Measurements from ENCODE around the gene SLC2A13. TPM values are rescaled to one million over a fixed set of nuclear protein-coding genes. Genes with fewer than 3 reads are reported as not detected.
"Not testable (repeated sequence)": the region's sequence is repeated elsewhere in the genome, so short reads cannot be mapped to it uniquely, and the experiment has no call there.

SLC2A13 gene
- total RNA-seq, 1 donor from 2014 or later: 5.2 TPM

DNA sequence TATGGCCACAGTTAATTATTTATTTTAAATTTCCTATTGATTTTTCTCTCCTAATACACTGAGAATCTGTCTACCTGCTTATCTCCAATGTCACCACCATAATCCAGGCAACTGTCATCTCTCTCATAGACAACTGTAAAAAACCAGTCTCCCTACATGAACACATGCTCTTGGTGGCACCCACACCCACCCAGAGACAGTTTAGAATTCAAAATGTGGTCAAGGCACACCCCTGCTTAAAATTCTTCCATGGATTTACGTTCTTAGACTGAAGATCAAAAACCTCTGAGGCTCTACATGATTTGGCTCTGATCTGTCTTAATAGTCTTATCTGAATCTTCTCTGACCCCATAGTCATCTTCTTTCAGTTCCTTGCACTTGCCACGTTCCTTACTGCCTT lies 245.2 kb downstream of the SLC2A13 start:
- H3K4me1 Mint-ChIP-seq (ENCODE audit: low read depth, unreplicated experiment): no peaks in the 10 kb centered on the region
- no peak for DNase-seq
- no peaks in the 10 kb centered on the region for H3K27me3 Mint-ChIP-seq (ENCODE audit: unreplicated experiment)
- H3K9me3 Mint-ChIP-seq (ENCODE audit: unreplicated experiment): peaks cover 1% of the 10 kb centered on the region
- no peaks in the 10 kb centered on the region for H3K36me3 Mint-ChIP-seq (ENCODE audit: unreplicated experiment)
- TF ChIP-seq, protein P1, sequence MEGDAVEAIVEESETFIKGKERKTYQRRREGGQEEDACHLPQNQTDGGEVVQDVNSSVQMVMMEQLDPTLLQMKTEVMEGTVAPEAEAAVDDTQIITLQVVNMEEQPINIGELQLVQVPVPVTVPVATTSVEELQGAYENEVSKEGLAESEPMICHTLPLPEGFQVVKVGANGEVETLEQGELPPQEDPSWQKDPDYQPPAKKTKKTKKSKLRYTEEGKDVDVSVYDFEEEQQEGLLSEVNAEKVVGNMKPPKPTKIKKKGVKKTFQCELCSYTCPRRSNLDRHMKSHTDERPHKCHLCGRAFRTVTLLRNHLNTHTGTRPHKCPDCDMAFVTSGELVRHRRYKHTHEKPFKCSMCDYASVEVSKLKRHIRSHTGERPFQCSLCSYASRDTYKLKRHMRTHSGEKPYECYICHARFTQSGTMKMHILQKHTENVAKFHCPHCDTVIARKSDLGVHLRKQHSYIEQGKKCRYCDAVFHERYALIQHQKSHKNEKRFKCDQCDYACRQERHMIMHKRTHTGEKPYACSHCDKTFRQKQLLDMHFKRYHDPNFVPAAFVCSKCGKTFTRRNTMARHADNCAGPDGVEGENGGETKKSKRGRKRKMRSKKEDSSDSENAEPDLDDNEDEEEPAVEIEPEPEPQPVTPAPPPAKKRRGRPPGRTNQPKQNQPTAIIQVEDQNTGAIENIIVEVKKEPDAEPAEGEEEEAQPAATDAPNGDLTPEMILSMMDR (IDR thresholded peaks at IDR 0.05; ENCODE audit: partially characterized antibody, unreplicated experiment): no peak
- no peak overlapping the region for H3K4me3 Mint-ChIP-seq (ENCODE audit: unreplicated experiment)
- H3K27ac Mint-ChIP-seq (ENCODE audit: unreplicated experiment): no peak overlapping the region

DNA sequence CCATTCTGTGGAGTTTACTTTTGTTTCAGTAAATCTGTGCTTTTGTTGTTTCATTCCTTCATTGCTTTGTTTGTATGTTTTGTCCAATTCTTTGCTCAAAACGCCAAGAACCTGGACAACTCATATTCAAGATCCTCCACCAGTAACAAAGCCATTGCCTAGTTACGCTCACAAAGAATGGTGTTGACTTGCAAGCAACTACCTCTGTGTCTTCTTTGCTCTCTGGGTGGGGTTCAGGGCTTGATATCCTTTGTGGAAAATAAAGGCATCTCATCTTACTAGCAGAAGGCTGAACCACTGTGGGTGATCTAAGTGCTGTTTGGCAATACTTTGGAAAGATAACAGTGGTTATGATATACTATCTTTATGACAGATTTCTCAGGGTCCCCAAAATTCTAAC lies 252.9 kb downstream of the SLC2A13 start:
- peaks cover 2% of the 10 kb centered on the region for H3K9me3 Mint-ChIP-seq (ENCODE audit: unreplicated experiment)
- H3K27me3 Mint-ChIP-seq (ENCODE audit: unreplicated experiment): no peaks in the 10 kb centered on the region
- H3K4me1 Mint-ChIP-seq (ENCODE audit: low read depth, unreplicated experiment): peaks cover 6% of the 10 kb centered on the region
- no peak overlapping the region for H3K4me3 Mint-ChIP-seq (ENCODE audit: unreplicated experiment)
- H3K36me3 Mint-ChIP-seq (ENCODE audit: unreplicated experiment): no peaks in the 10 kb centered on the region
- H3K27ac Mint-ChIP-seq (ENCODE audit: unreplicated experiment): no peak overlapping the region
- no peak for DNase-seq
- TF ChIP-seq, protein P1 (IDR thresholded peaks at IDR 0.05; ENCODE audit: partially characterized antibody, unreplicated experiment): no peak

DNA sequence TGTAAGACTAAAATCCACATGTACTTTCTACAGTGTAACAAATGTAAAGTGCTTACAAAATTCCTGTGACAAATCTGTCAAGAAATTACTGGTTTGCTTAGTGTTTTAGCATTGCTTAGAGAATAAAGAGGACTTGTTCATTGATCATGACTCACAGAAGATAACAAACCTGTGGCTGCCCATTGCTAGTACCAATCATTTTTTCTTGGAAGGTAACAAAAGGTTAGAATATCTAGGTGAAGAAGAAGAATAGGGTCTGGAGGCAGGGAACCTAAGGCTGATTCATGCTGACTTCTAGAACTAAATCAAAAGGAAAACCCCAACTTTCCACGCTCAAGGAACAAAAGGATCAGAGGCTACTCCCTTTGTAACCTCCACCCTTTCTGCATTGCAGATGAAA lies 253.5 kb downstream of the SLC2A13 start:
- Mint-ChIP-seq H3K36me3 (ENCODE audit: unreplicated experiment) (no peaks in the 10 kb centered on the region), H3K4me3 (ENCODE audit: unreplicated experiment) (no peak overlapping the region), H3K27ac (ENCODE audit: unreplicated experiment) (no peak overlapping the region), H3K4me1 (ENCODE audit: low read depth, unreplicated experiment) (peaks cover 6% of the 10 kb centered on the region), H3K9me3 (ENCODE audit: unreplicated experiment) (peaks cover 2% of the 10 kb centered on the region), H3K27me3 (ENCODE audit: unreplicated experiment) (peaks cover 1% of the 10 kb centered on the region)
- TF ChIP-seq, protein P1 (IDR thresholded peaks at IDR 0.05; ENCODE audit: partially characterized antibody, unreplicated experiment): no peak
- no peak for DNase-seq

DNA sequence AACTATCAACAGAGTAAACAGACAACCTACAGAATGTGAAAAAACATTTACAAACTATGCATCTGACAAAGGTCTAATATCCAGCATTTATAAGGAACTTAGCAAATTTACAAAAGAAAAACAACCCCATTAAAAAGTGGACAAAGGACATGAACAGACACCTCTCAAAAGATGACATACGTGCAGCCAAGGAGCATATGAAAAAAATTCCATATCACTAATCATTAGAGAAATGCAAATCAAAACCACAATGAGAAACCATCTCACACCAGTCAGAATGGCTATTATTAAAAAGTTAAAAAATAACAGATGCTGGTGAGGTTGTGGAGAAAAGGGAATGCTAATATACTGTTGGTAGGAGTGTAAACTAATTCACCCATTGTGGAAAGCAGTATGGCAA lies 257.7 kb downstream of the SLC2A13 start:
- not testable (repeated sequence) for DNase-seq; H3K27me3 Mint-ChIP-seq (ENCODE audit: unreplicated experiment); H3K4me1 Mint-ChIP-seq (ENCODE audit: low read depth, unreplicated experiment); H3K4me3 Mint-ChIP-seq (ENCODE audit: unreplicated experiment); H3K36me3 Mint-ChIP-seq (ENCODE audit: unreplicated experiment); H3K9me3 Mint-ChIP-seq (ENCODE audit: unreplicated experiment); H3K27ac Mint-ChIP-seq (ENCODE audit: unreplicated experiment)

DNA sequence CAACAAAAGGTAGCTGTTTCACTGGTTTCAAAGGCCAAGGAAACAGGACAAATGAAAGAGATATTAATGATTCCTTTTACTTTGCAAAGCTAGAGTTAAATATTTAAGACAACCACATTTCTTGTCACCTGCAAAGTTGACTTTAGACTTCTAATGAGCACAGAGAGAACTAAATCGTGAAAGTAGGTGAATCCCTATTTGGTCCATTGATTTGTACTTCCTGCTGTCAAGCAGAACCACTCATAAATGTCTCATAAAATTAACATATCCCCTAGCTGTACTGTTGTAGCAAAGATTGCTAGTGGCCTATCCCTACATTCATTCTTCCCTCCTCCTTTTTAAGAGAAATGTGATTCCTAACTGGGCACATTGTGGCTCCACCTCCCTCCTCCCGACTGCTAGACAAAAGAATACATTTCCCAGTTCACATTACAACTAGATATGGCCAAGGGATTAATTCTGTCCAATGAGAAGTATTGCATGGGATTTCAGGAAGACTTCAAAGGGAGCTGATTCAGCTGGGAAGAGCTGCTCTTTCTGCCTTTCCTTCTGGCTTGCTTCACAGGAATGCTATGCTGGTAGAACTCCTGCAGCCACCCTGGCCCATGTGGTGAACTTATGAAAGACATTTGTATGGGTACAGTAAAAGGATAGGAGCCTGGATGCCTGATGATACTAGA lies 258.8 kb downstream of the SLC2A13 start:
- no peaks in the 10 kb centered on the region for H3K36me3 Mint-ChIP-seq (ENCODE audit: unreplicated experiment)
- no peak overlapping the region for H3K4me3 Mint-ChIP-seq (ENCODE audit: unreplicated experiment)
- peaks cover 2% of the 10 kb centered on the region for H3K4me1 Mint-ChIP-seq (ENCODE audit: low read depth, unreplicated experiment)
- DNase-seq: no peak
- H3K9me3 Mint-ChIP-seq (ENCODE audit: unreplicated experiment): peaks cover 2% of the 10 kb centered on the region
- H3K27me3 Mint-ChIP-seq (ENCODE audit: unreplicated experiment): peaks cover 4% of the 10 kb centered on the region
- H3K27ac Mint-ChIP-seq (ENCODE audit: unreplicated experiment): no peak overlapping the region
- TF ChIP-seq, protein P1 (IDR thresholded peaks at IDR 0.05; ENCODE audit: partially characterized antibody, unreplicated experiment): no peak

All from glutamatergic neuron (in vitro differentiated cells).